ENCODE results near the gene UBASH3A.

The UBASH3A gene

GRCh38 chr21:42430521-42430920, 26.8 kb downstream of the UBASH3A start:
- DNase-seq (ENCODE audit: low read depth, low spot score) = no peak

DNA sequence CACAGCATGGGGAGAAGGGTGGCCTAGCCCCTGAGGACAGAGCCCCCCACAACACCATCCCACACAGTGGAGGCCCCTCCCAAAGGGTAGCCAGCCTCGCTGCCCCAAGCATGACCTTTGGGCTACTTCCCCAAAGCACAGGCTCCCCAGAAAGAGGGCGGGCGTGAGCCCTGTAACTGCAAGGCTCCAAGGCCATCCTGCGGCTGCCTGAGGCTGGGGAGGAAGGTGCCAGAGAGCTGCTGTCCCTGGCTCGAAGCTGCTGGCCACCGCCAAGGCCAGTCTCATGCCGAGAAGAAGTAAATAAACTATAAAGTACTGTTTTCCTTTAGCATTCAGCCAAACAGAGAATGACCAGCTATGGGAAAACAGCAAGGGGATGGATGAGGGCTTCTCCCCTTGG, 27.5 kb downstream of the UBASH3A start:
- DNase-seq (ENCODE audit: low read depth, low spot score) = no peak

DNA sequence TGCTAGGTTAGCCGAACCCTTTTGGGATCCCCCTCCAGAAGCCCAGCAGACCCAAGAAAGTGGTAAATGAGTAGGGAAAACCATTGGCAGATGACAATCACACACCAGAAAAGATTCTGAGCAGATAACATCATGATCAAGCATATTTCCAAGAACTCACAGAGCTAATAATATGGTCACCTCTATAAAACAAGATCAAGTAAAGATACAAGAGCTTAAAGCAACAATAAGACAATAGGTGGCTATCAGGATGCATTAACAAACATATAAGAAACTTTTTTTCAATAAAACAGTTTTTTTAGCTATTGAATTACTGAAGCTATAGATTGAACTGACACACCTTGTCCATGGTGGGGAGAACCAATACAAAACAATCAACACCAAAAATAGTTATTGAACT, 29.0 kb downstream of the UBASH3A start:
- no peak for DNase-seq (ENCODE audit: low read depth, low spot score)

DNA sequence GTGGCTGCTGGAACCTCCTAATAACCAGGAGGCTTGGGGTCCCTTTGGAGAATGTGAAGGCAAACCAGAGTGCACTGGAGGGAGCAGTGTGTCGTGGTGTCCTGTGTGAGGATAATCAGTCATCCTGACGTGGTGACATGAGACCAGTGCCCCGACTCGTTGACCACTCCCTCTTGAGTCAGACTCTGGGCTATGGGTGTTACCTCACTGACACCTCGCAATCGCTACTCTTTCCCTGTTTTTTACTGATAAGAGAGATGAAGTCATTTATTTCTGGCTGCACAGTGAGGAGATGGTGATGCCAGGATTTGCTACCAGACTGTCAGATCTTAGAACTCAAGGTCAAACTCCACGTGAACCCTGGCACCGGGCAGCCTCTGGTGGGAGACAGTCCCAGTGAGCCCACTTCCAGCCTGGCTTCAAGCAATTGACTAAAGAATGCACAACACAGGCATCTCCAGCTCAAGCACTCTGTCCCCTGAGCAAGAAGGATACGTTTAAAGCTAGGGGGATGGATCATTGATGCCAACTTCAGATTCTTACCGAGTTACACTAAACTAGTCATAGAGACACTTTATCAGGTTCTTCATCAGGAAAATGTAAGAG, 30.3 kb downstream of the UBASH3A start:
- no peak for DNase-seq (ENCODE audit: low read depth, low spot score)

DNA sequence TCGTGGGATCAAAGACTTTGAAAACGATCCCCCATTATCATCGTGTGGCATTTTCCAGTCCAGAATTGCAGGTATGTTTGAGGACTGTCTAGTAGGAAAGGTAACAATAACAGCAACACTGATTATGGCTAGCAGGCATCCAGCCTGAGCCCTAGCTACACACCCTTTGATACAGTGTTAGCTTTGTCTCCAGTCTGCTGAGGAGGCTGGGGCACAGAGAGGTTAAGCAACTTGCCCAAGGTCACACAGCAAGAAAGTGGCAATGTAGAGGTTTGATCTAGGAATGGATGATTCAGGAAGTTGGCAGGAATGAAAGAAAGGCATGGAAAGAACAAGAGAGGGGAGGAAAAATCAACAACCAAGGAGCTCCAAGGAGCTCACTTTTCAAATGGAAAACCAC, 31.2 kb downstream of the UBASH3A start:
- no peak for DNase-seq (ENCODE audit: low read depth, low spot score)

GRCh38 chr21:42435401-42435800, 31.7 kb downstream of the UBASH3A start:
- no peak for DNase-seq (ENCODE audit: low read depth, low spot score)

DNA sequence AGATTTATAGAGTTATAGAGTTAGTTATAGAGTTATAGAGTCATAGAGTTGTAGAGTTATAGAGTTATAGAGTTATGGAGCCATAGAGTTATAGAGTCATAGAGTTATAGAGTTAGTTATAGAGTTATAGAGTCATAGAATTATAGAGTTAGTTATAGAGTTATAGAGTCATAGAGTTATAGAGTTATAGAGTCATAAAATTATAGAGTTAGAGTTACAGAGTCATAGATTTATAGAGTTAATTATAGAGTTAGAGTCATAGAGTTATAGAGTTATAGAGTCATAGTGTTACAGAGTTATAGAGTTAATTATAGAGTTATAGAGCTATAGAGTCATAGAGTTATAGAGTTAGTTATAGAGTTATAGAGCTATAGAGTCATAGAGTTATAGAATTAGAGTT, 32.1 kb downstream of the UBASH3A start:
- DNase-seq (ENCODE audit: low read depth, low spot score) = no peak

DNA sequence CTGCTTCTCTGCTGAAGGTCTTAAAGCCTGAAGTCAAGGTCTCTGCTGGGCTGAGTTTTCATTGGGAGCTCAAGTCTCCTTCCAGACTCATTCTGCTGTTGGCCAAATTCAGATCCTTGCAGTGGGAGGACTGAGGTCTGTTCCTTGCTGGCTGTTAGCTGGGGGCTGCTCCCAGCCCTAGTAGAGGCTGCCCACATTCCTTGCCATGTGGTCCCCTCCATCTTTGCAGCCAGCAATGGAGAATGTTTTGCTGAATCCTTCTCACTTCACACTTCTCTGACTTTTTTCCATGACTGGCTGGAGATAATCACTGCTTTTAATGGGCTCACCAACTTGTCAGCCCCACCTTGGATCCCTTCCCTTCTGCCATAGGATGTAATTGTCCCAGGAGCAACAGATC, 33.2 kb downstream of the UBASH3A start:
- no peak for DNase-seq (ENCODE audit: low read depth, low spot score)

- peak; percentile 63 for DNase-seq (ENCODE audit: low read depth, low spot score)
Measured at GRCh38 chr21:42437786-42438185, 34.1 kb downstream of the UBASH3A start.

DNA sequence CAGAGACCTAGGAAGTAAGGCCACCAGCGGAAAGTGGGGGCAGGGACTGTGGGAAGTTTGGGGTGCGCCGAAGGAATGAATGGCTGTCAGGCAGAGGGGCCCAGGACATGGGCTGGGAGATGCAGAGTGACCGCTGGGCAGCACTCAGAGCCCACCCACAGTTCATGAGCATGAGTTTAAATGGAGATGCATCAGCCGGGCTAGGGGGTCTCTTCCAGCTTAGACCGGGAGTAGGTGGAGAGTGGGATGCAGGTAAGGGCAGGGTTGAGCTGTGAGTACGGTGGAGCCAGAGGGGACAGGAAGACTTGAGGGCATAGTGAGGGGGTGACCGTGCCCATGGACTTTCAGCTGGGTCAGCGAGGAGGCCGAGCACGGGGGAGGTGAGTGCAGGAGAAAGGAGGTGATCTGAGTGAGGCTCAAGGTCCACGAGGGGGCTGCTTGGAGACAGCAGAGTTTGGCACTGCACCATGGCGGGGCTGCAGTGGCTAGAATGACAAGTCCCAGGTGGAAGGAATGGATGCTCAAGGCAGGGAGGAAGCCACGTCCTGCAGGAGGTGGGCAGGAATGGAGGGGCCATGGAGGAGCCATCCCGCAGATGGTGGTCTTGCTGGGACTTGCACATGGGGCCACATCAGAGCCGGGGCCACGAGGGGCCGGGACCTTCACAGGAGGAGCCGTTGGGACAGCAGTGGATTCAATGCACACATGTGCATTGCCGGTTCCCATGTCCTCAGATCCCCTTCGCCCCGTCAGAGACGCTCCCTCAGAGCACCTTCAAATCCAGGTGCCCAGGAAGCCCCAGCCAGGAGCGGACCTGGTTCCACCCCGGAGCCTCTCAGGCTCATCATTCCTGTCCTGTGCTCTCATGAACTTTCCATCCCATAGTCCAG, 34.9 kb downstream of the UBASH3A start:
- DNase-seq (ENCODE audit: low read depth, low spot score) = no peak

DNA sequence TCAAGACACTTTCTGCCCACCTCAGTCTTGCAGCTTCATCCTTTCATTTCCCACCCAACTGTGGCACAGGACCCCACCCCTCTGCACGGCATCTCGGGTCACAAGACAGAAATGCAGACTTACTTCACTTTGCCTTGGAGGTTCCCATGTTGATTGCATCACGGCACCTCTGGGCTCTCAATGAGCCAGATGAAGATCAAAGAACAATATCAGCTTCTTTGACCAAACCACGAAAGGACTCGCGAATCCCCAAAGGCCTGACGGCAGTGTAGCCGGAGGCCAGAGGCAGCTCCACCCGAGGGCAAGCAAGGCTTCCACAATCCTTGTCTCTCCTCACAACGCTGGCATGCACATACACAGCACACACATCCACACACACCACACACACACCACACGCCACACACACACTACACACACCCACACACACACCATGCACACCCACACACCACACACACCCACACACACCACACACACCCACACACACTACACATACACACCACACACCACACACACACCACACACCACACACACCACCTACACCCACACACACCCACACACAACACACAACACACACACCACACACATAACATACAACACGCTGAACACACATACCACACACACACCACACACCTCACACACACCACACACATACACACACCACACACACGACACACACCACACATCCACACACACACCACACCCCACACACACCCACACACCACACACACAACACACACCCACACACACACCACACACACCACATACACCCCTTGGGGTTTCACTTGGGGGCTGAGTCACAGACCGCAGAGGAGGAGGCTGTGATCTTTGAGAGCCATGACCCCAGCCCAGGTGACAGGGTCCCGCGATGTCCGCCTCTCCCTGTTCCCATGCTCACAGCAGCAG, 35.8 kb downstream of the UBASH3A start:
- no peak for DNase-seq (ENCODE audit: low read depth, low spot score)

DNA sequence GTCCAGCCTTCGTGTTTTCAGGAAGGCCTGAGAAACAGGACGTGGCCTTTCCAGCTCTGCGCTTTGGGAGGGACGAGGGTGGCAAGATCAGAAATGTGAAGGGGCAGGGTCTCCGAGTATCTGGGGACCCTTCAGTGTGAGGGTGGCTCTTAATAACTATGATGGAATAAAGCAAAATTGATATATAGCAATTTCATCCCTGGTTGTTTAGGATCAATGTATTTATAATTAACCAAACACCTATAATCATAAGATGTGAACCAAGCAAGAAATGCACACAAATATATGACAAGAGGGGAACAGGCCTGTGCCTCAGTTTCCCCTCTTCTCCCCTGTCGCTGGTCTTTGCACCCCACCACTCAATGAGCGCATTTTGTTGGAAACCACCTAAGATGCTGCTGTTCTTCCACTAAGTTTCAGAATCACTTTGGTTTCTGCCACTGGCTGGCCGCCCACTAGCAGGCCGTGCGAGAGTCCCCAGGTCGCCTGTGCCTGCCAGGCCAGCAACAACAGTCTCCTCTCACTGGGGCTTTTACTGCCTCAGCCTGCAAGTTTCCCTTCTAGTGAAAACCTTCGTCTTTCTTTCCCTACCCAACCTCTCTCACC, 36.6 kb downstream of the UBASH3A start:
- no peak for DNase-seq (ENCODE audit: low read depth, low spot score)

DNA sequence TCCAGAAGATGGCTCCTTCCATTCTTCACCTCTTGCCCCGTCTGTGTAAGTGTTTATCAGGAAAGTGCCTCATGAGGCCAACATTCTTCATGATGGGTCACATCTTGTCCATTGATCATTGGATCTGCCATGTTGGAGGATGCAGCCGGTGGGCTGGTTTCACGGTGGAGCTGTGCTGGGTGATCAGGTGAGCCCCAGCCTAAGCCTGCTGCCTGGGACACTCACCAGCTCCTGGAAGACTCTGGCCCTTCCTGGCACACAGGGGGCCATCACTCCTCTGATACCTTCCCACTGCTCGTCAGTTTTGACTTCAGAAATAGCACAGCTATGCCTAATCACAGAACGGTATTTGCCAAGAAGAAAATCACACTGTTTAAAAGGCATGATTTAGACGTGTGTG, 38.3 kb downstream of the UBASH3A start:
- DNase-seq (ENCODE audit: low read depth, low spot score) = no peak

- no peak for DNase-seq (ENCODE audit: low read depth, low spot score)
Measured at GRCh38 chr21:42443181-42443785, 39.6 kb downstream of the UBASH3A start.

DNA sequence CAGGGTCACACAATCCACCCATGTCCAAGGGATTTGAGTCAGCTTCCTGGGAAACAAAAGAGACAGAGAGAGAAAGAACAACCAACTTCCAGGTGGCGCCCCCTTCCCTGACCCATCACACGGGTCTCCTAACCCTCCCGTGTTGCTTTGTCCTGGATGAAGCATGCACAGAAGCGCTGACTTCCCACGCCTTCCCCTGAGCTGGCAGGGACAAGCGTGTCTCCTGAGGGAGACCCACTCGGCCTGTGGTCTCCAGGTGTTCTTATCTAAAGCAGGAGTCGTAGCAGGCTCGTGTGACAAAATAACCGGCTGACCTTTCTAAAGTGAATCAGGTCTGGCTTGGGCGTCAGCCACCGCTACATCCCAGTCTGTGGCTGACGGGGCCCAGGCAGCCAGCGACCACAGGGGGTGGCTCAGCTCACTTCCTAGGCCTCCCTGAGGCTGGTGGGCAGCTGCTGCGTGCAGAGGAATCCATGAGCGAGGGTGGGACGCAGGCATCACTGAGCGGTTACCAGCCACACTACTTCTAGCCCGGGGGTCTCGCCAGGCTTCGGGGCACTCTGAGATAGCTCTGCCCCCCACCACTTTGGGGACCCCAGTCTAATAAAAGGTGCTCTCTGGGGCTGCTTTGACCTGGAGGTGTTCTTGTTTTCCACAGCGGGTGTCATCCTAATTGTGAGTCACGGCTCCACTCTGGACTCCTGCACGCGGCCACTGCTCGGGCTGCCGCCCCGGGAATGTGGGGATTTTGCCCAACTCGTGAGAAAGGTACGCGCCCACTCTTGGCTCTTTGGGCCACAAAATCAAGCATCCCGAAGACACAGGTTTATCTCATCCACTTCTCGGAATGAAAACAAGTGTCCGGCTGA, 40.4 kb downstream of the UBASH3A start:
- no peak for DNase-seq (ENCODE audit: low read depth, low spot score)

GRCh38 chr21:42444745-42445059, 41.0 kb downstream of the UBASH3A start:
- no peak for DNase-seq (ENCODE audit: low read depth, low spot score)

DNA sequence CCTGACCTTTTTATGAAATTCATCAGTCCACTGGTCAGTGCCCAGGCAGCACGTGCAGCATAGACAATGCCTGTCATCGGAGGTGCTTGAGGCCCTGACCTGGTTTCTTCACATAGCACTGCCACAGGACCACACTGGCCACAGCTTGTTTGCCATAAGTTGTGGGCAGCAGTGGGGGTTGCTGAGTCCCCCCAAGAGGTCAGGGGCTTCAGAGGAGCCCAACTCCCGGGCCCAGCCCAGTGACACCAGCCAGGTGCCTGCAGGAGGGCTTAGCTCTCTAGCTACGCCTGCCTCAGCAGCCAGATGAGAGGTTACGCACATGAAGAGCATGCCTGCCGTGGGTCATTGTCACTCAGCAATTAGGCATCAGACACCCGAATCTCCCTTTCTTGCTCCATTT, 41.6 kb downstream of the UBASH3A start:
- DNase-seq (ENCODE audit: low read depth, low spot score) = no peak

- DNase-seq (ENCODE audit: low read depth, low spot score) = no peak
Measured at GRCh38 chr21:42446531-42446930, 42.8 kb downstream of the UBASH3A start.

- no peak for DNase-seq (ENCODE audit: low read depth, low spot score)
Measured at GRCh38 chr21:42447182-42447581, 43.5 kb downstream of the UBASH3A start.

- DNase-seq (ENCODE audit: low read depth, low spot score) = no peak
Measured at GRCh38 chr21:42447732-42448131, 44.0 kb downstream of the UBASH3A start.

DNA sequence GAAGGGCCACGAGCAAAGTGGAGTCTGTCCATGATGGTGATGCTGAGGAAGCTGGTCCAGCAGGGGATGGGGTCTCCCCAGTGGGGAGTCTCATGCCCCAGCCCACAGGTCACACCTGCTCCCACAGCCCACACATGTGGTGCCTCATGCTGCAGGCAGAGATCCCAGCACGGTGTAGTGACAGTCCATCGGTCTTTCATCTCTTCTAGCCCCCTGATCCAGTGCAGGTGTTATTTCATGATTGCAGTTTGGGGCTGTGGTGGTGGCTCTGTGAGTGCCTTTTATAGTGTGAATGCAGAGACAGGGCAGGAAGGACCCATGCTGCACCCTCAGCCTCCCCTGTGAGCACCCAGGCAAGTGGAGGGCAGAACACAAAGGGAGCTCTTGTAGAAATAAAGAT, 45.0 kb downstream of the UBASH3A start:
- DNase-seq (ENCODE audit: low read depth, low spot score) = no peak

Data from ELF-1 (cell line).